HepG2 (cell line): ENCODE measurements around the gene MALT1. TPM values are rescaled to one million over a fixed set of nuclear protein-coding genes. Genes with fewer than 3 reads are reported as not detected.

Experiments
- ATAC-seq: fragments of 200-7000 bp; cut with Tn5 transposase; 3 replicates; pipeline ENCODE4 v1.9.1; 2020; ENCODE audit warnings: mild to moderate bottlenecking, moderate library complexity
- BruUV-seq: library from RNA; stranded (reverse); fragments of 400-500 nt; replicated peaks from 2 replicates; lab custom pipeline; 2021; lab: Mats Ljungman, UMichigan
- CTCF ChIA-PET: fragments of 300-600 bp; formaldehyde crosslinking; extraction: SDS; loops from one replicate; lab custom pipeline; 2021; ENCODE audit warnings: low total read pairs, inconsistent platforms, low intra/inter-chr PET ratio; lab: Yijun Ruan, JAX
- POLR2A ChIA-PET: fragments of 350-600 bp; sonication (Branson Sonifier 250); formaldehyde crosslinking; loops from one replicate; lab custom pipeline; 2020; ENCODE audit warnings: antibody characterized with exemption, inconsistent platforms; lab: Yijun Ruan, JAX
- DNase-seq: peaks from one replicate; pipeline ENCODE4 v3.0.0-alpha.2; 2015; ENCODE audit warnings: low spot score
- FAIRE-seq: peaks from 3 replicates; lab custom pipeline; 2011; peaks lifted over from hg19 to GRCh38; lab: Jason Lieb, UNC
- H2AFZ ChIP-seq: one replicate; pipeline ENCODE4 v1.6.1; 2011; ENCODE audit warnings: low read length, inconsistent platforms
- H3K27ac ChIP-seq: fragments of 300-600 bp; 3 replicates; pipeline ENCODE4 v1.8.0; 2011; ENCODE audit warnings: mixed run types, mild to moderate bottlenecking, mixed read lengths, low read length, inconsistent platforms; ENCODE audit not compliant: insufficient read depth; ENCODE audit errors: extremely low read length
- H3K27me3 ChIP-seq, 2 experiments: fragments of 200-600 bp in 1 of 2; 2 replicates in 1 of 2; 3 replicates in 1 of 2; pipeline versions ENCODE4 v1.6.0 to v1.8.0; 2011; ENCODE audit warnings: low read length in 2 of 2, mild to moderate bottlenecking in 2 of 2, moderate library complexity in 2 of 2, inconsistent platforms in 1 of 2; ENCODE audit not compliant: insufficient read depth in 2 of 2, control insufficient read depth in 1 of 2
- H3K36me3 ChIP-seq, 2 experiments: fragments of 200-600 bp in 1 of 2; replicated peaks in 1 of 2; 2 replicates in 1 of 2; 3 replicates in 1 of 2; pipeline versions ENCODE4 v1.5.1 to v1.8.0; 2011; ENCODE audit warnings: low read length in 2 of 2, inconsistent platforms in 1 of 2; ENCODE audit not compliant: insufficient read depth in 2 of 2, control insufficient read depth in 1 of 2
- H3K4me1 ChIP-seq: 2 replicates; pipeline ENCODE4 v1.5.1; 2012; ENCODE audit warnings: low read length, inconsistent platforms; ENCODE audit not compliant: insufficient read depth
- H3K4me2 ChIP-seq: 2 replicates; pipeline ENCODE4 v1.6.0; 2011; ENCODE audit warnings: low read depth, low read length, inconsistent platforms
- H3K4me3 ChIP-seq, 3 experiments: fragments of 200-600 bp in 1 of 3; sonication (generic), shearing (Covaris generic) in 1 of 3; replicated peaks in 1 of 3; 2 replicates each; pipeline ENCODE4 v1.5.1; 2011 to 2016; ENCODE audit warnings: low read length in 3 of 3, inconsistent platforms in 2 of 3, low read depth in 2 of 3, mild to moderate bottlenecking in 2 of 3, control low read depth in 1 of 3, mixed read lengths in 1 of 3; ENCODE audit not compliant: insufficient read depth in 1 of 3
- H3K79me2 ChIP-seq: one replicate; pipeline ENCODE4 v1.6.1; 2011; ENCODE audit warnings: low read length, inconsistent platforms; ENCODE audit not compliant: insufficient read depth
- H3K9ac ChIP-seq: 2 replicates; pipeline ENCODE4 v1.6.0; 2011; ENCODE audit warnings: mild to moderate bottlenecking, low read depth, low read length, inconsistent platforms; ENCODE audit not compliant: insufficient read depth
- H3K9me3 ChIP-seq: 2 replicates; pipeline ENCODE4 v1.5.1; 2012; ENCODE audit warnings: mild to moderate bottlenecking, low read length
- H4K20me1 ChIP-seq: 2 replicates; pipeline ENCODE4 v1.6.0; 2011; ENCODE audit warnings: inconsistent platforms, mild to moderate bottlenecking, low read length, moderate library complexity; ENCODE audit not compliant: insufficient read depth
- EHMT2 ChIP-seq: fragments of 200-600 bp; sonication (generic); IDR thresholded peaks from 2 replicates; pipeline ENCODE4 v1.7.0; 2017; ENCODE audit warnings: antibody characterized with exemption, low read depth, low read length, borderline replicate concordance
- KLF6 ChIP-seq: IDR thresholded peaks from 2 replicates; pipeline ENCODE4 v1.8.0; 2016; ENCODE audit warnings: missing biosample characterization, missing genetic modification reagents
- NFIB ChIP-seq: sonication (generic); formaldehyde crosslinking; IDR thresholded peaks from 2 replicates; pipeline ENCODE4 v1.9.0; 2021; ENCODE audit warnings: missing genetic modification reagents, mild to moderate bottlenecking, borderline replicate concordance
- NKX3-1 ChIP-seq: sonication (generic); formaldehyde crosslinking; IDR thresholded peaks from 2 replicates; pipeline ENCODE4 v1.5.0; 2020; ENCODE audit warnings: missing genetic modification reagents
- PBX2 ChIP-seq: IDR thresholded peaks from 2 replicates; pipeline ENCODE4 v1.6.1; 2016; ENCODE audit warnings: control low read depth
- PRDM15 ChIP-seq: sonication (generic); formaldehyde crosslinking; IDR thresholded peaks from 2 replicates; pipeline ENCODE4 v1.4.0; 2020; ENCODE audit warnings: missing genetic modification reagents
- RFXAP ChIP-seq: sonication (generic); formaldehyde crosslinking; IDR thresholded peaks from 2 replicates; pipeline ENCODE4 v1.4.0; 2020; ENCODE audit warnings: missing genetic modification reagents, borderline replicate concordance
- SIN3A ChIP-seq: IDR thresholded peaks from 2 replicates; pipeline ENCODE4 v1.6.1; 2011; ENCODE audit warnings: low read depth, mild to moderate bottlenecking, control low read depth, low read length, borderline replicate concordance
- TFDP1 ChIP-seq: IDR thresholded peaks from 2 replicates; pipeline ENCODE4 v1.6.1; 2016; ENCODE audit warnings: missing compliant biosample characterization, missing genetic modification reagents, borderline replicate concordance
- TIGD3 ChIP-seq: sonication (generic); formaldehyde crosslinking; IDR thresholded peaks from 2 replicates; pipeline ENCODE4 v1.5.1; 2020; ENCODE audit warnings: mild to moderate bottlenecking, missing genetic modification reagents, borderline replicate concordance
- ZFP36L2 ChIP-seq: sonication (generic); formaldehyde crosslinking; IDR thresholded peaks from 2 replicates; pipeline ENCODE4 v1.4.0; 2020; ENCODE audit warnings: missing genetic modification reagents
- ZNF280B ChIP-seq: sonication (generic); formaldehyde crosslinking; IDR thresholded peaks from 2 replicates; pipeline ENCODE4 v1.5.0; 2020; ENCODE audit warnings: missing genetic modification reagents, mild to moderate bottlenecking, borderline replicate concordance
- ZNF619 ChIP-seq: sonication (generic); formaldehyde crosslinking; IDR thresholded peaks from 2 replicates; pipeline ENCODE4 v1.4.0; 2020; ENCODE audit warnings: mild to moderate bottlenecking, missing genetic modification reagents
- ZNF781 ChIP-seq: sonication (generic); formaldehyde crosslinking; IDR thresholded peaks from 2 replicates; pipeline ENCODE4 v1.5.1; 2020; ENCODE audit warnings: borderline replicate concordance, mild to moderate bottlenecking, missing genetic modification reagents; ENCODE audit errors: not compliant biosample characterization
- WGBS: methylation state at CpG from one replicate; pipeline ENCODE4 v1.1.6; 2017; ENCODE audit warnings: low lambda C conversion rate; 5-methylcytosine and 5-hydroxymethylcytosine counted together
- in situ Hi-C: cut with HindIII; loops from 2 replicates; pipeline ENCODE4 v1.10.0; 2017; ENCODE audit warnings: low pct_unique_long_range_greater_than_20kb; ENCODE audit not compliant: extremely low pct_ligation_motif_present
- intact Hi-C: fragments of 100-400 bp; cut with micrococcal nuclease; formaldehyde crosslinking; loops from one replicate; pipeline ENCODE4 v1.10.0; 2022; ENCODE audit not compliant: unreplicated experiment
- polyA plus RNA-seq, 8 experiments: library from polyadenylated mRNA; depleted of rRNA in 3 of 8; stranded (reverse) in 7 of 8; unstranded in 1 of 8; fragments of >200 nt; fragmentation: Illumina TruSeq in 4 of 8; extraction: Trizol in 4 of 8; gene quantifications; 2 replicates each; pipeline versions ENCODE4 v1.2.1 to v1.2.3, GENCODE V29; 2011 to 2016; ENCODE audit warnings: low read depth in 4 of 8, missing spikeins in 1 of 8, mixed read lengths in 1 of 8; ENCODE audit not compliant: insufficient read depth in 1 of 8
- total RNA-seq, 5 experiments: library from RNA; depleted of rRNA; stranded (reverse); fragments of >200 nt; fragmentation: Illumina TruSeq; extraction: Trizol; gene quantifications; 2 replicates each; pipeline ENCODE4 v1.2.3, GENCODE V29; 2016; ENCODE audit warnings: low read depth in 1 of 5

MALT1 gene
- total and polyA plus RNA-seq, 2 of the 13 experiments (the other 11 are each of a cell fraction or from before 2014, with no cell fraction given), result 43.9 to 89.0 TPM

GRCh38 chr18:58792086-58792485, 120.8 kb downstream of the MALT1 start:
- ChIA-PET POLR2A (no interaction called here), CTCF (no interaction called here)
- Histone ChIP-seq H3K27ac (no peak overlapping the region), H3K27me3 (peaks cover 0 to 19% of the 10 kb centered on the region in 2 experiments; a peak in 2 of 5 replicates), H3K4me2 (no peak overlapping the region), H3K79me2 (no peaks in the 10 kb centered on the region), H3K4me3 (no peak overlapping the region), H3K9ac (no peak overlapping the region), H3K4me1 (peaks cover 13% of the 10 kb centered on the region; the same call in 1 of the 2 replicates), H3K36me3 (no peaks in the 10 kb centered on the region), H2AFZ (no peak overlapping the region), H3K9me3 (no peaks in the 10 kb centered on the region), H4K20me1 (no peaks in the 10 kb centered on the region)
- no TSS peak for BruUV-seq
- no peak for FAIRE-seq
- TF ChIP-seq KLF6, result no peak
- no peak for TF ChIP-seq NKX3-1 (CRISPR knock-in tag)
- no peak for TF ChIP-seq TFDP1 (CRISPR knock-in tag)
- no peak for TF ChIP-seq PRDM15
- no peak for TF ChIP-seq NFIB (CRISPR knock-in tag)
- TF ChIP-seq SIN3A, result no peak
- TF ChIP-seq ZNF280B (CRISPR knock-in tag), result no peak
- no peak for TF ChIP-seq PBX2 (CRISPR knock-in tag)
- no peak for TF ChIP-seq ZFP36L2 (CRISPR knock-in tag)
- TF ChIP-seq ZNF619, result no peak
- no peak for TF ChIP-seq ZNF781 (CRISPR knock-in tag)
- TF ChIP-seq TIGD3 (CRISPR knock-in tag), result no peak
- TF ChIP-seq RFXAP (CRISPR knock-in tag), result no peak
- TF ChIP-seq EHMT2, result no peak
- 63% methylated on average over 6 of the region's 7 CpGs for WGBS
- DNase-seq, result no peak
- intact Hi-C loops, result no loop called here
- in situ Hi-C loops, result no loop called here
- ATAC-seq, result no peak
